Brain pericyte (primary cell): ENCODE measurements around the gene ARMH1.

ENCODE experiments used
- DNase-seq: peaks from one replicate; pipeline ENCODE4 v3.0.0-alpha.2; 2012; ENCODE audit warnings: low read depth, low spot score

ARMH1 gene

DNA sequence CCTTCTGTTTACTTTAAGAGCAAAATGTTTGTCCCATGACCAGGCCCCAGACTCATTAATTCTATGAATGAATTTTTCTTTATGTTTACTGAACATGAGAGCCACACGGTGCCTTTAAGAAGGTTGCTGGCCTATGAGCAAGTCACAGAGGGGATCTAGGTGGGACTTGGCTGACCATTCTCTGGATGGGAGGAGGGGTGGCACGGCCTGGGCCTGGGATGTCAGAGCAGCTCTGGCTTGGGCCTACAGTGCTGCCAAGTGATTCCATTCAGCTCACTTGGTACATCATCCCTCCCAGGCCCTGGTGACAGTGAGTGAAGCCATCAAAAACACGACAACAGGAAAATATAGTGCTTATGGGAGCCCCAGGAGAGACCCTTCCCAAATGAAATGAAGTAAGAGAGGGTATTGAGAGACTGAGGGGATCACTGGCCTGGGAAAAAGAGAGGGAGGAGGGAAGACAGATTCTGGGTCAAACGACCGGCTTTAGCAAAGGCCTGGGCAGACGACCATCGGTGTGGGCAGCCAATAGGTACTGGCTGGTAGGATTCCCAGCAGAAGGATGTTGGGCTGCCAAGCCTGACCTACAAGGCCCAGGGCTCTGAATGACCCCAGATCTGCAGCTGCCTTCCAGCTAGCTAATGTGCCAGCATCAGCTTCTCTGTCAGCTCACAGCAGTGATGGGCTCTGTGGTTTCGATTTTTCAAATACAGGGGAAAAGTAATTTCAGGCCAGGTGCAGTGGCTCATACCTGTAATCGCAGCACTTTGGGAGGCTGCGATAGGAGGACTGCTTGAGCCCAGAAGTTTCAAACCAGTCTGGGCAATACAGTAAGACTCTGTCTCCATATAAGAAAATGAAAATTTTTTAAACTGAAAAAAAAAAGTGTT lies 3.5 kb upstream of the ARMH1 start:
- DNase-seq, result no peak

DNA sequence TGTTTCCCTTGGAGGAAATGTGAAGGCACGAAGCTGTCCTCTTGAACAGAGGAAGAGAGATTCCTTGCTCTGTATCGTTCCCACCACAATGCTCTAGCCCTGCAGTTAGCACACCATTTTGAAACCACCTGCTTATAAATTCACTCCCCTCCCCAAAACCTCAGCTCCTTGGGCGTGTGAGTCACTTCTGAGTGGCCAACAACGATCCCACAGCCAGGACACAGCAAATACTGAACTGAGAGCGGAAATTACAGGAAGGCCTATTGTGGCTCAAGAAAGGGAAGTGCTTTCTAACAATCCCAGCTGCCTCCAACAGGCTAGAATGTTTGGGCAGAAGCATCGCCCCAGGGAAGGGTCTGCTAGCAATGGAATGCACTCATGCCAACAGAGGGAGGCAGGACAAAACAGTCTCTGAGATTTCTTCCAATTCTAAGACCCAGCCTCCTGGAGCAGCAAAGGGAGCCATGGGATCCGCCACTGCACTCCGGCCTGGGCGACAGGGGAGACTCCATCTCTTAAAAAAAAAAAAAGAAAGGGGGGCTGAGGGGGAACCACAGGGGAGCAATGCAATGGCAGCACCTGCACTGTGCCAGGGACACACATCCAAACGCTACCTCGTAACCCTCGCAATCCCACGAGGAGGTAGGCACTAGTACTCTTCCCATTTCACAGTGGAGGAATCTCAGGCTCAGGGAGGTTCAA lies 2.1 kb upstream of the ARMH1 start:
- no peak for DNase-seq

DNA sequence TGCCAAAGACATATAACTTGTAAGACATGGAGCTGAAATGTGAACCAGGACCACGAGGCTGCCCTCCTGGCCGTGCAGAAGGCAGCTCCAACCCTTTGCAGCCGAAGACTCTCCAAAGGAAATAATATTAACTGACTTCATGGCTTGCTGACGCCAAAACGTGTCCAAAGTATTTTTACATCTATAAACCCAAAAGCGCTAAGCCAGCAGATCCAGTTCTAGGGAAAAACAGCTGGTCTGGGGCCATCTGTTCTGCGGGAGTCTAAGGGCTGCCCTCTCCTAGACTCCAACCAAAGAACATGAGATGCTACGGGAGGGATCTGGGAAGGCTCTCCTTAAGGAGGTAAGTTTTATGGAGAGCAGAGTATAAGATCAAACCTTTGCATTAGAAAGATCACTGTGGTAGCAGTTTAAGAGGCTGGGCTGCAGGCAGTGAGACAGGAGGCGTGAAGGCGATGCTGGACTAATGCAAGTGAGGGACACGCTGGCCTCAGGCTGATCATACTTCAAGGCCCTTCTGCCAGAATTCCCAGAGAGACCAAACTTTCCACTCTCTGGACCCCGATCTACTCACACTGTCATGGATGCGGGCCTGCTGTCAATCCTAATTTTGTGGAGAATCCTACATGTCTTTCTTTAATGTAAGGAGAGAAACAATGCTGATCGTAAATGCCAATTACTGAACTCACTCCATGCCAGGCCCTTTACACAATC lies 1.4 kb upstream of the ARMH1 start:
- no peak for DNase-seq

DNA sequence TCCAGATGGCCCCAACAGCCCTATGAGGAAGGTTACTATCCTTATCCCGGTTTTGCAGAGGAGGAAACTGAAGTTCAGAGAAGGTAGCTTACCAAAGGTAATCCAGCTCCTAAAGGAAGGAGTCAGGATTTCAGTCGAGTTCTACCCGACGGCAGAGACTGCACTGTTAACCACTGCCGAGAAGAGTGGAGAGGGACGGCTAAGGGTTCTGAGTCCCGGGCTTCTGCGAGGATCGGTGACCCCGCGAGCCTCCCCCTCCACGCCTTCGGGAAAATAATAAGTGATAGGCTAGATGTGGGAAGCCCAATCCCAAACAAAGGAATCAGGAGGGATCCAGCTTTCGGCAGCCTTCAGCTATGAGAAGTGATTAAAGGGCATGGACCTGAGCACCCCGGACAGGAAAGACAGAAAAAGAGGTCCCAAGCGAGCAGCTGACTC lies 820 bp upstream of the ARMH1 start:
- DNase-seq, result no peak

DNA sequence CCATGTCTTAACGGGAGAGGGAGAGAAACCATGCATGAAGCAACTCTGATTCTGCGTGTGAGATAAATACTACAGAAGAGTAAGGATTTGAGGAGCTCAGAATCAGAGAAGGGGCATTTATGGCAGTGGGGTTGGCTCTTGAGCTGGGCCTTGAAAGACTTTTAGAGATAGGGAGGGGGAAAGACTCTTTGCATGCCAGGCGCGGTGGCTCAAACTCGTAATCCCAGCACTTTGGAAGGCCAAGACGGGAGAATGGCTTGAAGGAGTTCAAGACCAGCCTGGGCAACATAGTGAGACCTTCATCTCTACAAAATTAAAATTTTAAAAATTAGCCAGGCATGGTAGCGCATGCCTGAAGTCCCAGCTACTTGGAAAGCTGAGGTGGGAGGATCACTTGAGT lies 672 bp downstream of the ARMH1 start:
- DNase-seq, result no peak

DNA sequence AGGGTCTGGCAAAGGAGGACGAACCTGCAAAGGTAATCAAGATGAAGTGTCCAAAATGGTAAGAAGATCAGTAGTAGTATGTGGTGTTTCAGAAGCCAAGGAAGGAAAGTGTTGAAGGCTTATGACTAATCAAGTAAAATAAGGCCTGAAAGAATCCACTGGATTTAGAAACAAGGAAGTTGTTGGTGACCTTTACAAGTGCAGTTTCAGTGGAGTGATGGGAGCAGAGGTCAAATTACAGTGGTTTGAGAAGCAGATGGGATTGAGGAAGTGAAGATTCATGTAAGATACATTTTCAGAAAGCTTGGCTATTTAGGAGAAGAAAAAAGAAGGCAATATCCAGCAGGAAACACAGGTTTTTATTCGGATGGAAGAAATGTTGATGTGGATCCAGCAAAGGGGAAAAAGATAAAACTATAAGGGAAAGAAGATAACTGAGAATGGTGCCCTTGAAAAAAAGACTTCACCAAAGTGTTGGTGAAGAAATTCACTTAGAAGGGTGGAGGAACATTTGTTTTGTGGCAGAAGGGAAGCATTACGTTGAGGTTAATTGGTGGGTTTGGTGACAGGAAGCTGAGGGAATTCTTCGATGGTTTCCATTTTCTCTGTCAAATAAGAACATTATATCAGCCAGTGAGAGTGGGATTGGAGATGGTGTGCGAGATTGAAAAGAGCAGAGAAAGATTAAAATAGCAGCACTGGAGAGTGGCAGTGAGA lies 2.1 kb downstream of the ARMH1 start:
- no peak for DNase-seq

DNA sequence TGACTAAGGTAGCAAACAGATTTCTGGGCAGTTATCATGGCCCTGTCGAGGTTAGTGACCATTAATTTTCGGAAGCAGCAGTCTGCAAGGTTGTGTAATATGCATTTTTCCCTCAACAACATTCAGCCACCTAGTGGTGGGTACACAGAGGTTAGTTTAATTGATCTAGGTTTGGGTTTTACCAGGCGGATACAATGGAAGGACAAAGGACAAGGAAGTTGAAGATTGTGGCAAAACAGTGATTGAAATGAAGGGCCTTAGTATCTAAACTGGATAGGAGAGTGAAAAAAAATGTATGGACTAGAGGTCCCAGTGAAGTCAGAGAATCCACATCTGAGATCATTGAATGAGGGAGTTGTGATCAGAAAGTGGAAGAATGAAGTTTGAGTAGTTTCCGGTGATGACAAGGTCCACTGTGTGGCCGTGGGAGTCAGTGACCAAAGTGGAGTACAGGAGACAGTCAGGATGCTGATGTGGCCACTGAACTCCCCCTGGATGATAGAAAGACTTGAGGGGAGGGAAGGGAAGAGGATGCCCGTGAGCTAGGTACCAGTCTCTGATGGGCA lies 2.8 kb downstream of the ARMH1 start:
- no peak for DNase-seq

DNA sequence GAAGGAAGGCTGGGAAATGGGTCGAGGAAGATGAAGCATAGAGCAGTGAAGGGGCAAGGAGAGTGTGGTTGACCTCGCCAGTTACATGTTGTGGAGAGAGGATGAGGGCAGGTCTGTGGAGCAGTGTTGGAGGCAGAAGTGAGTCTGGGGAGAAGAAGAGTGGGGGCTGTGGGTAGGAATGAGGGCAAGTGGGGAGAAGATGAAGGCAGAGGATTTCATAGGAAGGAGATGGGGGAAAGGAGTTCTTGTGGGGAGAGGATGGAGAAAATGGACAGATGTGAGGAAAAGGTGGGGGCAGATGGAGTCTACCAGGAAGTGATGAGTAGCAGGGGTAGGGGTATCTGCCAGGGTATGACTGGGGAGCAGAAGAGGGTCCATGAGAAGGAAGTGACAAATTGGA lies 3.6 kb downstream of the ARMH1 start:
- no peak for DNase-seq

DNA sequence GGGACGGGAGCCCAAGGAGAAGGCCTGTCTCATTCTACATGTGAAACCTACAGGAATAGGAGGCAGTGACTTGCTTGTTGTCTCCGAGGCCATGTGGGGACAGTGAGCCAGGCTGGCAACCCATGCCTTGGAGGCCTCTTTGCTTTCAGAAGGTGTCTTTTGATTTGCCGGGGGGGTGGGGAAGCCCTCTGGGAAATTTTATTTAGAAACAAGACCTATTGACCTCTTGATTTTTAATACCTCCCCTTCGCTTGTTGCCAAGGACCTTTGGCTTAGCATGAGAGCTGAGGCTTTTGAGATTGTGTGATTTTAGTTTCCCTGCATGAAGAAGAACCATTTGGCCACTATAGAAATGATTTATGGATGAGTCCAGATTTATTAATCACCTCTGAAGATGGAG lies 4.1 kb downstream of the ARMH1 start:
- no peak for DNase-seq

DNA sequence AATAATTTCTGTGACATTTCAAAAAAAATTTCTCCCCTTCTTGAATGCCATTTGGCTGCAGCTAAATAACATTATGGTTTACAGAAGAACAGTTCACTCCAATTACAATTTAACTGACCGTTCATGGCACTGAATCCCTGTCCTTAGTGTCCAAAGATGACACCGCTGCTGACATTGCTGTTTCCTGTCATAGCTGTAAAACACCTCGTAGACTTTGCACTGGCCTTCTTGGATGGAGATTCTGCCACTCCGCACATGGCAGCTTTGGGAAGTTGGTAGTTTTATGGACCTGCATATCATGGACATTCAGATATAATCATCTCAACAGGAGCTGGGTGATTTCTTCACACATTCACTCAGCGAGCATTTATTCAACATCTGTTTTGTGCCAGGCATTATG lies 5.0 kb downstream of the ARMH1 start:
- DNase-seq, result no peak

DNA sequence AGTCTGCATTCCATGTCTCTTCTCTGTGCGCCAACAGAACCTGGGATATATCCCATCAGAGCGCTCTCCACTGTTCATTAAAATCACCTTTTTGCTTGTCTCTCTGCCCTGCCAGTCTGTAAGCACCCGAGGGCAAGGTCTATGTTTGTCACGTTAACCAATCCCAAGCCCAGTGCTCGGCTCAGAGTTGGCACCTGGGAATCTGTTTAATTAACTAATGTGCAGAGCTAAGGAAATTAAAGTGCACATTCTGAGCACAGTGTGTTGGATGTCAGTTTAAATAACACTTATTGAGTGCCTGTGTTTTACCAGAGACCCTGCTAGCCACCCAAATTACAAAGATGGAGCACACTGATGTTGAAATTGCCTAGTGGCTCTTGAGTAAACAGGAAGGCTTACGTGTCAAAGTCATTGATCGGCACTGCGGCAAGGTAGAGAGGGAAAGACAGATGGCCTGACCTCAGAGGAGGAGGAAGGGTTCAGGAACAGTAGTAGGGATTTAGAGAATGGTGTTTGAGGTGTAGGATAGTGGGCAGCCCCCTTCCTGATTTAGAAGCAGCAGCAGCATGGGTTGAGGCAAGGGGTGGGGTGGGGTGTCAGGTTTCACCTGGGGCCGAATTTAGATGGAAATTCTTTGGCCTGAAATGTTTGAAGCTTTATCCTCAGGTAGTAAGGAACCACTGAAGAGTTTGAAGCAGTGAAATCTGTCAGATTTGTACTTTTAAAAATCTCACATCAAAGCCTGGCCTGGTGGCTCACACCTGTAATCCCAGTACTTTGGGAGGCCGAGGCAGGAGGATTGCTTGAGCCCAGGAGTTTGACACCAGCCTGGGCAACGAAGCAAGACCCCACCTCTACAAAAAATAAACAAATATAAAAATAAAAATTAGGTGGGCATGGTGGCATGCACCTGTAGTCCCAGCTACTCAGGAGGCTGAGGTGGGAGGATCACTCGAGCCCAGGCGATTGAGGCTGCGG lies 7.7 kb downstream of the ARMH1 start:
- no peak for DNase-seq

DNA sequence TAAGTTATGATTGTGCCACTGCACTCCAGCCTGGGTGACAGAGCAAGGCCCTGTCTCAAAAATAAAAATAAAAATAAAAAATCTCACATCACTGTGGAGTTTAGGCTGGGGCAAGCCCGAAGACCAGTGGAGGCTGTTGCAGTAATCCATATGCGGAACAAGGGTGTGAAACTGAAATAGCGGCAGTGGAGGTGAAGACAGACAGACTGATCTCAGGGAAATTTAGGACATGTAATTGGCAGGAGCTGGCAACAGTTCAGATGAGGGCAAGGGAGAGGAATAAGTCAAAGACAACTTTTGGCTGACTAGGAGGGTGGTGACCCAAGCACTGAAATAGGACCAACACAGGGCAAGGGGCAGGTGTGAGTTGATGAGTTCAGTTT lies 8.4 kb downstream of the ARMH1 start:
- DNase-seq, result no peak

DNA sequence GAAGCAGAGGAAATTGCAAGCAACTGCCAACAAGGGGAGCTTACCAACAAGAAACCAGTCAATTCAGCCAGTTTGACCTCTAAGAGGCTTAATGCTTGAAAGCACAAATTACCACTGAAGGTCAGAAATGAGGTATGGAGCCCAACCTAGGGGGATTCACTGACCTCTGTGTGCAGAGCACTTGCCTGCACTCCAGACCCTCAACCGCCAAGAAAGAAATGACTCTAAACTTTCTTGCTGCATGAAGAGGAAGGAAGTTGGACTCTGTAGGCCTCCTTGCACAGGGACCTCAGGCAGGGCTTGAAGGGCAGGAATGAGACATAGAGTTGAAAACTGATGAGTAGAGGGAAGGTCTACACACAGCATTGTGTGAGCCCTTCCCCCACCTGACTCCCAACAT lies 10.0 kb downstream of the ARMH1 start:
- DNase-seq, result no peak

DNA sequence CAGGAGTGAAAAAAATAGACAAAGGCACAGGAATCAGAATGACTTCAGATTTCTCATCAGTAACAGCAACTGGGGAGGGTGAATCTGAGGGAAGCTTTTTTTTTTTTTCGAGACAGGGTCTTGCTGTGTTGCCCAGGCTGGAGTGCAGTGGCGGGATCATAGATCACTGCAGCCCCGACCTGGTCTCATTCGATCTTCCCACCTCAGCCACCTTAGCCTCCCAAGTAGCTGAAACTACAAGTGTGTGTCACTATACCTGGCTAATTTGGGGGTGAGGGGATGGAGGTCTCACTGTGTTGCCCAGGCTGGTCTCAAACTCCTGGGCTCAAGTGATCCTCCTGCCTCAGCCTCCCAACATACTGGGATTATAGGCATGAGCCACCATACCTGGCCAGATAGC lies 10.7 kb downstream of the ARMH1 start:
- DNase-seq, result no peak

DNA sequence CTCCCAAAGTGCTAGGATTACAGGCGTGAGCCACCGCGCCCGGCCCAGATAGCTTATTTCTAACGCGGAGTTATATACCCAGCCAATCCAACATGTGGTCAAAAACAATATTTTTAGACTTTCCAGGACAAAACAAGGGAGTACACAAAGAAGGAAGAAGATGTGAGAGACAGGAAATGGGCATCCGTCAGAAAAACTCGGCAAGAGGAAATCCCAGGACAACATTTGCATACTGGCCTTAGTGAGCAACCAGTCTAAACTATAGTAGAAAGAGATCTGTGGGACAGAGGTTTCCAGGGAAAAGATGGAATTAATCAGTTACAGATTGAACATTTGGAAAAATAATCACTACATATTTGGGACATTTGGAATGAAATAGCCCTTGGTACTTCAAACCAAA lies 11.4 kb downstream of the ARMH1 start:
- no peak for DNase-seq

DNA sequence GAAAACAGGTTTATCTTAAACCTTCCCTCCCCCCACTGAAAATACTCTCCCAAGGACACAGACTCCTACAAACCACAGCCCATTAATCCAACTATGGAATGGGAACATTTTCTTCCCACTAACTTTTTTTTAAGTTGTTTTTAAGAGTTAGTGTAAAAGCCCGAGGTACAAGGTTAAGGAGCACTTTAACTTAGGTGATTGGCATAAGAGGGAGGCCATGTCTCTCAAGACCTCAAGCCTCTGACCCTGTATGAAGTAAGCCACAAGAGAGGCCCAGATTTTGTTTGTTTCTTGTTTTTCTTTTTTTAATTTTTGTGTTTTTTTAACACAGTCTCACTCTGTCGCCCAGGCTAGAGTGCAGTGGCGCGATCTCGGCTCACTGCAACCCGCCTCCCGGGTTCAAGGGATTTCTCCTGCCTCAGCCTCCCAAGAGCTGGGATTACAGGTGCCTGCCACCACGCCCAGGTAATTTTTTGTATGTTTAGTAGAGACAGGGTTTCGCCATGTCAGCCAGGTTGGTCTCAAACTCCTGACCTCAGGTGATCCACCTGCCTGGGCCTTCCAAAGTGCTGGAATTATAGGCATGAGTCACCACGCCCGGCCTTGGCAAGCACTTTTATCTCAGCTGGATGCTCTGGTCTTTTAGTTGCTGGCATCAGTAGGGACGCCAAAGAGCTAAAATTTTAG lies 14.4 kb downstream of the ARMH1 start:
- DNase-seq, result no peak

DNA sequence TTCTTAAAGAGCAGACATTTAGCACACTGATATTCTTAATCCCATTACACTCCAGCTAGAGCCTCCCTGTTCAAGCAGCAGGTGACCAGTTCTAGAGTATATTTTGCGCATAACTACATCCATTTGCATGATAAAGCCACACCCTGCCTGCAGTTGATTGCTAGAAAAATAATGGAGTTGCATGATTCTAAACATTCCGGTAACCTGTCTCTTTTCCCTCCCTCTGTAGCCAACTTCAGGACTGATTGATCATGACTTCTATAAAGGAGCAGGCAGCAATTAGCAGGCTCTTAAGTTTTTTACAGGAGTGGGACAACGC lies 14.9 kb downstream of the ARMH1 start:
- DNase-seq, result no peak

DNA sequence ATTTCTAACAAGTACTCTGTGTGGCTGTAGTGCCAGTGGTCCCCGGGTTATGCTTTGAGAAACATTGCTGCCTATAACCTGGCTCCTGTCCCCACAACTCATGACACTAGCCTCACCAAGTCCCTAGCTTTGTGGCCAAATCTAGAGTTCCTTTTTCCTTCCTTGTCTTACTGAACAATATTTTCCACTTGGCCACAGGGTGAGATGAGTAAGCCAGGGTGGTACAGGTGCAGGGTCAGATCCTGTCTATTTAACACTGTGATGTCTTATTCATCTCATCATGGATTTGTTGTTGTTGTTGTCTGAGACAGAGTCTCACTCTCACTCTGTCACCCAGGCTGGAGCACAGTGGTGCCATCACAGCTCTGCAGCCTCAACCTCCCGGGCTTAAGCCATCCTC lies 18.6 kb downstream of the ARMH1 start:
- no peak for DNase-seq

DNA sequence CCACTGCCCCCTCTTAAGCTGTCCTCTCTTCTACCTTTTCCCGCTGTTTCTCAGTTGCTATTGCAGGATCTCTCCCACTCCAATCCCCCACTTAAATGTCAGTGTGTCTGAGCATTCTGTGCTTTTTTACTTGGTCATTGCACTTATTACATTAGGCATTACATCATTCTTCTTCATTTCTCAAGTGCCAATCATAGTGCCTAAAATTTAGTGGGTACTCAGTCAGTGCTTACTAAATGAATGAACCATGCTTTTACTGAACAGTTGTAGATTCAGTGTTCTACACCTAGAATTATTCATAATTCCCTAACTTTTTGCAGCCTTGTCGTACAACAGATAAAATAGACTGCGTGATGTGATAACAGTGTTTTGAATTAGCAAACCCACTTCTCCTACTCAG lies 19.4 kb downstream of the ARMH1 start:
- no peak for DNase-seq
